Mesenchymal stem cell (in vitro differentiated cells and primary cell): ENCODE data around the gene CSF3.
"Not testable (repeated sequence)": the region's sequence is repeated elsewhere in the genome, so short reads cannot be mapped to it uniquely, and the experiment has no call there.

ENCODE experiments used
- DNase-seq: peaks from one replicate; pipeline ENCODE4 v3.0.0-alpha.2; 2013
- H2AFZ ChIP-seq: one replicate; pipeline ENCODE4 v1.6.1; 2013; ENCODE audit warnings: low read depth, mild to moderate bottlenecking, control low read depth, inconsistent platforms, low read length, moderate library complexity
- H2AK5ac ChIP-seq: 2 replicates; pipeline ENCODE4 v1.6.1; 2013; ENCODE audit warnings: low read length, moderate library complexity, mild to moderate bottlenecking, inconsistent platforms; ENCODE audit not compliant: severe bottlenecking
- H2BK120ac ChIP-seq: one replicate; pipeline ENCODE4 v1.6.1; 2013; ENCODE audit warnings: low read depth, mild to moderate bottlenecking, inconsistent platforms, low read length, moderate library complexity
- H2BK12ac ChIP-seq, 2 experiments: one replicate each; pipeline ENCODE4 v1.6.1; 2013; ENCODE audit warnings: inconsistent platforms in 2 of 2, low read length in 2 of 2, mild to moderate bottlenecking in 2 of 2, moderate library complexity in 2 of 2, control low read depth in 1 of 2
- H2BK15ac ChIP-seq: one replicate; pipeline ENCODE4 v1.6.1; 2013; ENCODE audit warnings: mild to moderate bottlenecking, low read depth, inconsistent platforms; ENCODE audit not compliant: poor library complexity, severe bottlenecking
- H2BK5ac ChIP-seq: 2 replicates; pipeline ENCODE4 v1.6.1; 2013; ENCODE audit warnings: low read depth, mild to moderate bottlenecking, low read length, control low read depth, inconsistent platforms; ENCODE audit not compliant: poor library complexity, severe bottlenecking
- H3K14ac ChIP-seq, 2 experiments: one replicate each; pipeline ENCODE4 v1.6.1; 2013; ENCODE audit warnings: inconsistent platforms in 2 of 2, low read length in 2 of 2, control low read depth in 1 of 2, mild to moderate bottlenecking in 1 of 2, moderate library complexity in 1 of 2
- H3K18ac ChIP-seq, 2 experiments: one replicate each; pipeline ENCODE4 v1.6.1; 2013; ENCODE audit warnings: inconsistent platforms in 2 of 2, low read length in 2 of 2, control low read depth in 1 of 2, low read depth in 1 of 2, mild to moderate bottlenecking in 1 of 2
- H3K23ac ChIP-seq, 2 experiments: one replicate each; pipeline ENCODE4 v1.6.1; 2013; ENCODE audit warnings: inconsistent platforms in 2 of 2, low read length in 2 of 2, mild to moderate bottlenecking in 2 of 2, moderate library complexity in 2 of 2, control low read depth in 1 of 2
- H3K27ac ChIP-seq: 2 replicates; pipeline ENCODE4 v1.5.1; 2013; ENCODE audit warnings: mild to moderate bottlenecking, moderate library complexity, low read length, control low read depth, inconsistent platforms; ENCODE audit not compliant: poor library complexity, severe bottlenecking
- H3K27me3 ChIP-seq, 2 experiments: 2 replicates each; pipeline versions ENCODE4 v1.6.1 to v1.7.0; 2013; ENCODE audit warnings: low read length in 2 of 2, mild to moderate bottlenecking in 2 of 2, moderate library complexity in 2 of 2, control low read depth in 1 of 2, inconsistent platforms in 1 of 2; ENCODE audit not compliant: control insufficient read depth in 1 of 2, insufficient read depth in 1 of 2
- H3K36me3 ChIP-seq, 2 experiments: 2 replicates each; pipeline versions ENCODE4 v1.6.1 to v1.7.0; 2013; ENCODE audit warnings: low read length in 2 of 2, control low read depth in 1 of 2, inconsistent platforms in 1 of 2, low read depth in 1 of 2, mild to moderate bottlenecking in 1 of 2; ENCODE audit not compliant: insufficient read depth in 2 of 2, control insufficient read depth in 1 of 2
- H3K4ac ChIP-seq, 2 experiments: one replicate each; pipeline ENCODE4 v1.6.1; 2013; ENCODE audit warnings: inconsistent platforms in 2 of 2, low read length in 2 of 2, mild to moderate bottlenecking in 2 of 2, moderate library complexity in 2 of 2, control low read depth in 1 of 2, low read depth in 1 of 2
- H3K4me1 ChIP-seq: 2 replicates; pipeline ENCODE4 v1.6.1; 2013; ENCODE audit warnings: low read depth, low read length, control low read depth; ENCODE audit not compliant: control insufficient read depth, insufficient read depth
- H3K4me2 ChIP-seq: 2 replicates; pipeline ENCODE4 v1.6.1; 2013; ENCODE audit warnings: low read length, mild to moderate bottlenecking, inconsistent platforms; ENCODE audit not compliant: poor library complexity, severe bottlenecking
- H3K4me3 ChIP-seq, 2 experiments: 2 replicates each; pipeline versions ENCODE4 v1.5.1 to v1.7.0; 2013; ENCODE audit warnings: low read length in 2 of 2, mild to moderate bottlenecking in 2 of 2, control low read depth in 1 of 2, low read depth in 1 of 2; ENCODE audit not compliant: insufficient read depth in 1 of 2
- H3K79me1 ChIP-seq: replicated peaks from 2 replicates; pipeline ENCODE4 v1.6.1; 2013; ENCODE audit warnings: mild to moderate bottlenecking, control low read depth, low read length, inconsistent platforms; ENCODE audit not compliant: poor library complexity, severe bottlenecking
- H3K9ac ChIP-seq: 2 replicates; pipeline ENCODE4 v1.7.0; 2013; ENCODE audit warnings: mild to moderate bottlenecking, low read length, moderate library complexity
- H3K9me3 ChIP-seq: 2 replicates; pipeline ENCODE4 v1.7.0; 2013; ENCODE audit warnings: mild to moderate bottlenecking, low read length; ENCODE audit not compliant: control insufficient read depth
- H4K8ac ChIP-seq: one replicate; pipeline ENCODE4 v1.6.1; 2013; ENCODE audit warnings: inconsistent platforms, mild to moderate bottlenecking, low read length, moderate library complexity
- H4K91ac ChIP-seq: one replicate; pipeline ENCODE4 v1.6.1; 2013; ENCODE audit warnings: mild to moderate bottlenecking, low read length, inconsistent platforms
- WGBS: methylation state at CpG from one replicate; pipeline ENCODE4 v1.1.7; 2013; ENCODE audit warnings: mixed read lengths; 5-methylcytosine and 5-hydroxymethylcytosine counted together

CSF3 gene

DNA sequence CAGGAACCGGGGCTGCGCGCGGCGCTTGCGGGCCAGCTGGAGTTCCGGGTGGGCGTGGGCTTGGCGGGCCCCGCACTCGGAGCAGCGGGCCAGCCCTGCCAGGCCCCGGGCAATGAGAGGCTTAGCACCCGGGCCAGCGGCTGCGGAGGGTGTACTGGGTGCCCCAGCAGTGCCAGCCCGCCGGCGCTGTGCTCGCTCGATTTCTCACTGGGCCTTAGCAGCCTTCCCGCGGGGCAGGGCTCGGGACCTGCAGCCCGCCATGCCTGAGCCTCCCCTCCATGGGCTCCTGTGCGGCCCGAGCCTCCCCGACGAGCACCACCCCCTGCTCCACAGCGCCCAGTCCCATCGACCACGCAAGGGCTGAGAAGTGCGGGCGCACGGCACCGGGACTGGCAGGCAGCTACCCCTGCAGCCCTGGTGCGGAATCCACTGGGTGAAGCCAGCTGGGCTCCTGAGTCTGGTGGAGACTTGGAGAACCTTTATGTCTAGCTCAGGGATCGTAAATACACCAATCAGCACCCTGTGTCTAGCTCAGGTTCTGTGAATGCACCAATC, 4.2 kb upstream of the CSF3 start:
- not testable (repeated sequence) for H3K18ac ChIP-seq
- 95% methylated on average over 27 of the region's 38 CpGs for WGBS

DNA sequence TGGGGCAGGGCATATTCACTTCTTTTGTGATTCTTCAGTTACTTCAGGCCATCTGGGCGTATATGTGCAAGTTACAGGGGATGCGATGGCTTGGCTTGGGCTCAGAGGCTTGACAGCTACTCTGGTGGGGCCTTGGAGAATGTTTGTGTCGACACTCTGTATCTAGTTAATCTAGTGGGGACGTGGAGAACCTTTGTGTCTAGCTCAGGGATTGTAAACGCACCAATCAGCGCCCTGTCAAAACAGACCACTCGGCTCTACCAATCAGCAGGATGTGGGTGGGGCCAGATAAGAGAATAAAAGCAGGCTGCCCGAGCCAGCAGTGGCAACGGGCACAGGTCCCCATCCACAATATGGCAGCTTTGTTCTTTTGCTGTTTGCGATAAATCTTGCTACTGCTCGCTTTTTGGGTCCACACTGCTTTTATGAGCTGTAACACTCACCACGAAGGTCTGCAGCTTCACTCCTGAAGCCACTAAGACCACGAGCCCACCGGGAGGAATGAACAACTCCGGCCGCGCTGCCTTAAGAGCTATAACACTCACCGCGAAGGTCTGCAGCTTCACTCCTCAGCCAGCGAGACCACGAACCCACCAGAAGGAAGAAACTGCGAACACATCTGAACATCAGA, 3.1 kb upstream of the CSF3 start:
- not testable (repeated sequence) for H4K8ac ChIP-seq, H3K4ac ChIP-seq, H3K27me3 ChIP-seq, H2BK5ac ChIP-seq, H2BK120ac ChIP-seq, H3K27ac ChIP-seq, H3K4me2 ChIP-seq, H3K14ac ChIP-seq, H4K91ac ChIP-seq, H3K36me3 ChIP-seq, H3K18ac ChIP-seq, H3K79me1 ChIP-seq, DNase-seq, H2BK12ac ChIP-seq, H2AFZ ChIP-seq, H3K4me3 ChIP-seq, H3K23ac ChIP-seq, H2BK15ac ChIP-seq, H3K9me3 ChIP-seq, H2AK5ac ChIP-seq, H3K9ac ChIP-seq
- WGBS = 90% methylated on average over 22 of the region's 22 CpGs
- H3K4me1 ChIP-seq = peaks cover 14% of the 10 kb centered on the region

More for the DNA sequence above, 4.2 kb upstream of the CSF3 start:
- not testable (repeated sequence) for H3K27ac ChIP-seq, H3K9ac ChIP-seq, H3K27me3 ChIP-seq, H2BK15ac ChIP-seq, DNase-seq, H2BK12ac ChIP-seq, H3K4ac ChIP-seq, H3K23ac ChIP-seq, H2BK120ac ChIP-seq, H4K8ac ChIP-seq, H2BK5ac ChIP-seq, H3K4me3 ChIP-seq, H2AK5ac ChIP-seq, H3K4me2 ChIP-seq, H3K36me3 ChIP-seq, H4K91ac ChIP-seq, H3K9me3 ChIP-seq, H3K79me1 ChIP-seq, H2AFZ ChIP-seq, H3K14ac ChIP-seq
- H3K4me1 ChIP-seq = peaks cover 11% of the 10 kb centered on the region

- Histone ChIP-seq H3K14ac (no peak overlapping the region), H2AFZ (no peak overlapping the region), H3K9ac (peak overlapping the region; percentile 41), H3K36me3 (peaks cover 0 to 16% of the 10 kb centered on the region in 2 experiments), H4K8ac (no peak overlapping the region), H2AK5ac (peak overlapping the region; percentile 2), H3K79me1 (no peaks in the 10 kb centered on the region), H4K91ac (no peak overlapping the region), H3K27ac (no peak overlapping the region), H3K4me1 (peaks cover 34% of the 10 kb centered on the region), H3K4me2 (no peak overlapping the region), H2BK5ac (no peak overlapping the region), H2BK15ac (no peak overlapping the region), H3K18ac (peak overlapping the region in 1 of 2 experiments; percentile 11), H2BK12ac (peak overlapping the region in 1 of 2 experiments; percentile 67), H2BK120ac (peak overlapping the region; percentile 36), H3K23ac (no peak overlapping the region), H3K9me3 (no peaks in the 10 kb centered on the region), H3K4ac (no peak overlapping the region), H3K4me3 (no peak overlapping the region), H3K27me3 (no peaks in the 10 kb centered on the region)
- peak; percentile 29 for DNase-seq
- WGBS = 70% methylated on average over 17 of the region's 18 CpGs
These were observed 762 bp upstream of the CSF3 start for GRCh38 chr17:40014375-40014980.
